Activated naive CD4-positive, alpha-beta T cell treated with anti-CD3 and anti-CD28 coated beads for 36 hours (primary cell): ENCODE measurements around the gene DBNDD2. TPM values are rescaled to one million over a fixed set of nuclear protein-coding genes. Genes with fewer than 3 reads are reported as not detected.

Source experiments
- CTCF ChIA-PET: fragments of 350-600 bp; sonication (Branson Sonifier 250); formaldehyde crosslinking; loops from one replicate; lab custom pipeline; 2021; ENCODE audit warnings: antibody characterized with exemption; lab: Charles Lee
- DNase-seq: peaks from one replicate; pipeline ENCODE4 v3.0.0-alpha.2; 2020
- H3K27ac Mint-ChIP-seq: one replicate; pipeline ENCODE4 v1.8.0; 2021; ENCODE audit warnings: mild to moderate bottlenecking, mixed read lengths
- H3K27me3 Mint-ChIP-seq: one replicate; pipeline ENCODE4 v1.8.0; 2021; ENCODE audit warnings: low read depth, mixed read lengths
- H3K36me3 Mint-ChIP-seq: one replicate; pipeline ENCODE4 v1.8.0; 2021; ENCODE audit warnings: low read depth, mixed read lengths
- H3K4me1 Mint-ChIP-seq: one replicate; pipeline ENCODE4 v1.8.0; 2021; ENCODE audit warnings: low read depth, mixed read lengths
- H3K4me3 Mint-ChIP-seq: one replicate; pipeline ENCODE4 v1.8.0; 2021; ENCODE audit warnings: mild to moderate bottlenecking, moderate library complexity, mixed read lengths
- H3K9me3 Mint-ChIP-seq: one replicate; pipeline ENCODE4 v1.8.0; 2021; ENCODE audit warnings: mixed read lengths
- intact Hi-C: fragments of 100-400 bp; cut with micrococcal nuclease; formaldehyde crosslinking; loops from one replicate; pipeline ENCODE4 v1.15.1; 2023
- total RNA-seq, 2 experiments: library from RNA; stranded (reverse); gene quantifications; one replicate each; pipeline ENCODE4 v1.2.3, GENCODE V29; 2021

DBNDD2 gene
- total RNA-seq, 2 experiments from 2014 or later, result 55.3 to 56.7 TPM

GRCh38 chr20:45407067-45407745 lies 883 bp upstream of the DBNDD2 start:
- no peaks in the 10 kb centered on the region for H3K9me3 Mint-ChIP-seq
- intact Hi-C loops, result loop anchor here (1.0 kb wide), 1 partner anchor 8 kb away; no protein-coding TSS in a partner anchor
- peaks cover 22% of the 10 kb centered on the region for H3K4me1 Mint-ChIP-seq
- DNase-seq, result peak; percentile 24
- peak overlapping the region; percentile 70 for H3K27ac Mint-ChIP-seq
- H3K36me3 Mint-ChIP-seq, result peaks cover 17% of the 10 kb centered on the region
- peaks cover 5% of the 10 kb centered on the region for H3K27me3 Mint-ChIP-seq
- H3K4me3 Mint-ChIP-seq, result peak overlapping the region; percentile 83
- CTCF ChIA-PET, result interaction anchor here (0.5 to 2.0 kb wide), 8 partner anchors 20 to 458 kb away, joined by 3 to 9 read pairs (median 4); partner anchors contain the start of gene SYS1

- H3K4me3 Mint-ChIP-seq, result peak overlapping the region; percentile 21
- peaks cover 5% of the 10 kb centered on the region for H3K27me3 Mint-ChIP-seq
- H3K4me1 Mint-ChIP-seq, result peaks cover 25% of the 10 kb centered on the region
- H3K36me3 Mint-ChIP-seq, result peaks cover 15% of the 10 kb centered on the region
- H3K9me3 Mint-ChIP-seq, result no peaks in the 10 kb centered on the region
- CTCF ChIA-PET, result no interaction called here
- intact Hi-C loops, result no loop called here
- peak; percentile 19 for DNase-seq
- no peak overlapping the region for H3K27ac Mint-ChIP-seq
Observed at GRCh38 chr20:45408646-45409213, 641 bp downstream of the DBNDD2 start.

- no peak for DNase-seq
- Mint-ChIP-seq H3K27ac (peak overlapping the region; percentile 43), H3K9me3 (no peaks in the 10 kb centered on the region), H3K27me3 (peaks cover 4% of the 10 kb centered on the region), H3K36me3 (peaks cover 15% of the 10 kb centered on the region), H3K4me3 (no peak overlapping the region), H3K4me1 (peaks cover 29% of the 10 kb centered on the region)
- intact Hi-C loops, result no loop called here
- CTCF ChIA-PET, result no interaction called here
Observed at GRCh38 chr20:45409521-45410272, 1.6 kb downstream of the DBNDD2 start.

DNA sequence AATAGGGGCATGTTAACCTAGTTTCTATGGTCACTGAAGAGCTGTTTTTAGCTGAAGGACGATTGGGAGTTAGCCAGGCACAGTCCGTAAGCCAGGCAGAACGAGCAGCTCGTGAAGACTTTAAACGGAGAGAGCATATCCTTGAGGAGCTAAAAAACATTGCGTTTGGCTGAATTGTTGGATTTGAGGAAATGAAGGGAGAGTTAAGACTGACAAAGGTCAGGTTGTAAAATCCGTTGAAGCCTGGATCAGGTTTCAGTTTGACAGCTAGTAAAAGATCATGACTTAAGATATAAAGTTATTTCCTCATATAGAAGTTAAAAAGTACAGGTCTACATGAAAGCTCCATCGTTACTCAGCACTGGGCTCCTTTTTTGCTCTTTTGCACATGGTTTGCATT lies 2.8 kb downstream of the DBNDD2 start:
- peaks cover 15% of the 10 kb centered on the region for H3K36me3 Mint-ChIP-seq
- H3K9me3 Mint-ChIP-seq, result no peaks in the 10 kb centered on the region
- no peaks in the 10 kb centered on the region for H3K27me3 Mint-ChIP-seq
- intact Hi-C loops, result no loop called here
- CTCF ChIA-PET, result interaction anchor here (0.5 to 1.0 kb wide), 2 partner anchors 25 to 50 kb away, joined by 3 to 4 read pairs; no protein-coding TSS in a partner anchor
- no peak overlapping the region for H3K27ac Mint-ChIP-seq
- no peak overlapping the region for H3K4me3 Mint-ChIP-seq
- peaks cover 34% of the 10 kb centered on the region for H3K4me1 Mint-ChIP-seq
- DNase-seq, result no peak

DNA sequence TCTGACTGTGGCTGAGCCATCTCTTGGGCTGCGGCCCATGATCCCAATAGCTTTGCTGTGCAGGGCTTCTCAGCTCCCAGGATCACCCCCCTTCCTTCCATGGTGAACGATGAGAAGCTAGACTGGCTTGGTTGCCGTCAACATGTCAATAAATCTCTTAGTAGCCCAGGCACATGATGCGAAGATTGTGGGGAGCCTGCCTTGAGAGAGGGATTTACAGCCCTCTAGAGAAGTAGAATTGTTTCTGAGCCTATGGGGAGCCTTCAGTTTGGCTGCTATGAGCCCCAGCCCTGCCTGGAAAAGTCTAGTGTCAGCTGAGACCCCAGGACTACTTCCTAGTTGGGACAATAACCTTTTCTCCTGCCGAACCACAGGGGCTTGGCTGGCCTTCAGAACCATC lies 4.6 kb downstream of the DBNDD2 start:
- CTCF ChIA-PET, result interaction anchor here (0.8 to 2.5 kb wide), 5 partner anchors 24 to 92 kb away, joined by 3 to 12 read pairs (median 4); no protein-coding TSS in a partner anchor
- no peak for DNase-seq
- no peak overlapping the region for H3K4me3 Mint-ChIP-seq
- H3K4me1 Mint-ChIP-seq, result peaks cover 38% of the 10 kb centered on the region
- intact Hi-C loops, result no loop called here
- H3K27me3 Mint-ChIP-seq, result no peaks in the 10 kb centered on the region
- H3K9me3 Mint-ChIP-seq, result no peaks in the 10 kb centered on the region
- peaks cover 15% of the 10 kb centered on the region for H3K36me3 Mint-ChIP-seq
- H3K27ac Mint-ChIP-seq, result no peak overlapping the region

GRCh38 chr20:45413479-45413878 lies 5.4 kb downstream of the DBNDD2 start:
- Mint-ChIP-seq H3K4me3 (no peak overlapping the region), H3K4me1 (peaks cover 41% of the 10 kb centered on the region), H3K27me3 (no peaks in the 10 kb centered on the region), H3K36me3 (peaks cover 19% of the 10 kb centered on the region), H3K9me3 (no peaks in the 10 kb centered on the region), H3K27ac (no peak overlapping the region)
- no peak for DNase-seq
- intact Hi-C loops, result no loop called here
- CTCF ChIA-PET, result interaction anchor here (0.8 to 2.5 kb wide), 6 partner anchors 23 to 93 kb away, joined by 3 to 12 read pairs (median 4); partner anchors contain the start of gene SYS1

DNA sequence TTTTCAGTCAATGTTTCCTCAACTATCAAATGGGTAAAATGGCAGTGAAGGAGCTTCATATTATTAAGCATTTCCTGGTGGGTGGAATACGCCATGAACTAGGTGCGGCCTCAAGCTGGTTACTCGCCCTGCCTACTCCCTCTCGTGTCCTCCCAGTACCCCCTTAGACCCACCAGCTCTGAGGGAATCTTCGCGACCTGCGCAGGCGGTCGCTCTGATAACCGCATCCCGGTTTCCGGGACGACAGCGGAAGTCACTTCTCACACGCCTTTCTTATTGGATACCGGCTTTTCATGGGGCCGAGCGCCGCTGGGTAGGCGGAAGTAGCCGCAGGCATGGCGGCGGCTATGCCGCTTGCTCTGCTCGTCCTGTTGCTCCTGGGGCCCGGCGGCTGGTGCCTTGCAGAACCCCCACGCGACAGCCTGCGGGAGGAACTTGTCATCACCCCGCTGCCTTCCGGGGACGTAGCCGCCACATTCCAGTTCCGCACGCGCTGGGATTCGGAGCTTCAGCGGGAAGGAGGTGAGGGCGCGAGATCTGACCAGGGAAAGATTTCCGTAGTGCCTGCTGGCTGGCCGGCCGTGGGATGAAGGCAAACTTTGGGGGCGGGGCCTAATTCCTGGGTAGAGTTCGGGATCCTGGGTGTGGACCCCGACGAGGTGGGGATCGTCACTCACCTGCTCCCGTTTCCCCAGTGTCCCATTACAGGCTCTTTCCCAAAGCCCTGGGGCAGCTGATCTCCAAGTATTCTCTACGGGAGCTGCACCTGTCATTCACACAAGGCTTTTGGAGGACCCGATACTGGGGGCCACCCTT lies 7.9 kb downstream of the DBNDD2 start, which contains the start of gene PIGT:
TSS of gene PIGT (plus strand) at position 320 of the 816 bp plus-strand sequence. CDS start at position 336, 16 bp downstream.
- Mint-ChIP-seq H3K27ac (peak within 1 kb of the TSS; percentile 97), H3K4me1 (peaks cover 42% of the 10 kb centered on the region), H3K9me3 (no peaks in the 10 kb centered on the region), H3K36me3 (peaks cover 22% of the 10 kb centered on the region), H3K27me3 (no peaks in the 10 kb centered on the region), H3K4me3 (peak within 1 kb of the TSS; percentile 93)
- intact Hi-C loops, result loop anchor here (1.0 kb wide), 4 partner anchors 9 to 53 kb away; partner anchors contain the start of gene SYS1
- peak; percentile 92 for DNase-seq
- CTCF ChIA-PET, result interaction anchor here (0.7 to 2.5 kb wide), 4 partner anchors 21 to 104 kb away, joined by 3 to 9 read pairs (median 7); no protein-coding TSS in a partner anchor

GRCh38 chr20:45416917-45417316 lies 8.8 kb downstream of the DBNDD2 start:
- CTCF ChIA-PET, result interaction anchor here (0.9 to 2.5 kb wide), 5 partner anchors 20 to 46 kb away, joined by 3 to 9 read pairs (median 8); no protein-coding TSS in a partner anchor
- intact Hi-C loops, result loop anchor here (1.0 kb wide), 3 partner anchors 20 to 54 kb away; partner anchors contain the start of gene SYS1
- no peak for DNase-seq
- Mint-ChIP-seq H3K4me3 (peak overlapping the region; percentile 93), H3K27ac (peak overlapping the region; percentile 97), H3K27me3 (no peaks in the 10 kb centered on the region), H3K36me3 (peaks cover 22% of the 10 kb centered on the region), H3K9me3 (no peaks in the 10 kb centered on the region), H3K4me1 (peaks cover 42% of the 10 kb centered on the region)

DNA sequence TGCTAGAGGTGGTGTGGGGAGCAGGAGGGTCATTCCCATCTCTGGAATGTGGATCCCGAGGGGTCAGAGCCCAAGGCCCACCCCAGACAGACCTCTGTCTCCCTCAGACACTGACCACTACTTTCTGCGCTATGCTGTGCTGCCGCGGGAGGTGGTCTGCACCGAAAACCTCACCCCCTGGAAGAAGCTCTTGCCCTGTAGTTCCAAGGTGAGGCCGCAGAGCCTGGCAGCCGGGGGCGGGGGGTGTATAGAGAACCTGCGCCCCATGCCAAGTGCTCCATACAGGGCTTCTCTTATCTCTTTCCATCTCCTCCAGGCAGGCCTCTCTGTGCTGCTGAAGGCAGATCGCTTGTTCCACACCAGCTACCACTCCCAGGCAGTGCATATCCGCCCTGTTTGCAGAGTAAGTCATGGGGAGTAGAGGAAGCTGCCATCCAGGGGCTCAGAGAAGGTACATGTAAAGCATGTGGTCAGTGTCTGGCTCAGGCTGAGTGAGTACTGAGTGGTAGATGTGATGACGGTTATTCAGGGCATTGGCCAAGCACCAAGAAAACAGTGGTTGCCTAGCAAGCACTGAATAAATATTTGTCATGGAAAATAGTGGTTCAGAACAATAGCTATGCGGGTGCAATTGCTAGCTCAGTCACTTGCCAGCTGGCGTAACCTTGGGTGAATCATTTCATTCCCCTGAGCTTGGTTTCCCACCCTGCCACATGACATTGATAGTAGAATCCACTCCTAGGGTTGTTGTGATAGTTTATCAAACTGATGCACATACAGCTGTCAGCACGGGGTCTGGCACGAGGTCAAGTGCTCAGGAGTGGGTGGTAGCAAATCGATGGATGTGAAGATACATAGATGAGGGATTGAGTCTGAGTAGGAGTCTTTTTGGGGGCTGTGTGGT lies 11.4 kb downstream of the DBNDD2 start:
- Mint-ChIP-seq H3K4me3 (no peak overlapping the region), H3K27me3 (no peaks in the 10 kb centered on the region), H3K9me3 (no peaks in the 10 kb centered on the region), H3K4me1 (peaks cover 35% of the 10 kb centered on the region), H3K36me3 (peaks cover 30% of the 10 kb centered on the region), H3K27ac (no peak overlapping the region)
- CTCF ChIA-PET, result interaction anchor here (0.8 to 1.9 kb wide), 6 partner anchors 18 to 126 kb away, joined by 3 to 8 read pairs (median 4); partner anchors contain the start of gene SYS1
- intact Hi-C loops, result no loop called here
- no peak for DNase-seq

GRCh38 chr20:45420125-45420524 lies 12.0 kb downstream of the DBNDD2 start:
- Mint-ChIP-seq H3K4me3 (no peak overlapping the region), H3K27me3 (no peaks in the 10 kb centered on the region), H3K27ac (no peak overlapping the region), H3K36me3 (peaks cover 33% of the 10 kb centered on the region), H3K9me3 (no peaks in the 10 kb centered on the region), H3K4me1 (peaks cover 30% of the 10 kb centered on the region)
- CTCF ChIA-PET, result interaction anchor here (1.1 kb wide), 1 partner anchor 17 kb away, joined by 8 read pairs; no protein-coding TSS in a partner anchor
- intact Hi-C loops, result no loop called here
- no peak for DNase-seq
